Activated CD4-positive, CD25-positive, alpha-beta regulatory T cell (primary cell): Measurements from ENCODE around the gene NYNRIN.
"Not testable (repeated sequence)": the region's sequence is repeated elsewhere in the genome, so short reads cannot be mapped to it uniquely, and the experiment has no call there.

Experiments used
- DNase-seq, 4 experiments: peaks; one replicate each; lab custom pipeline; 2025; lab: John Stamatoyannopoulos, UW

NYNRIN gene

GRCh38 chr14:24398653-24399446, at the start of gene NYNRIN:
Gene NYNRIN, plus strand, starts transcription at chr14:24399003. Its CDS starts 244 bp downstream, at chr14:24399247.
- DNase-seq = peak in 1 of 4 experiments; percentile 10

- DNase-seq = no peak
Observed at GRCh38 chr14:24349742-24350141, 49.1 kb upstream of the NYNRIN start.

GRCh38 chr14:24351517-24351916, 47.3 kb upstream of the NYNRIN start:
- no peak for DNase-seq

GRCh38 chr14:24353559-24354481, 45.0 kb upstream of the NYNRIN start:
- no peak for DNase-seq

GRCh38 chr14:24354482-24354825, 44.3 kb upstream of the NYNRIN start:
- not testable (repeated sequence) for DNase-seq

GRCh38 chr14:24355009-24355408, 43.8 kb upstream of the NYNRIN start:
- DNase-seq = no peak

GRCh38 chr14:24356208-24356607, 42.6 kb upstream of the NYNRIN start:
- no peak for DNase-seq

GRCh38 chr14:24360281-24360680, 38.5 kb upstream of the NYNRIN start:
- DNase-seq = no peak

GRCh38 chr14:24361326-24361725, 37.5 kb upstream of the NYNRIN start:
- DNase-seq = no peak

- DNase-seq = no peak
Observed at GRCh38 chr14:24362241-24362960, 36.4 kb upstream of the NYNRIN start.

- DNase-seq = no peak
Observed at GRCh38 chr14:24363401-24363800, 35.4 kb upstream of the NYNRIN start.

- DNase-seq = no peak
Observed at GRCh38 chr14:24364841-24365240, 34.0 kb upstream of the NYNRIN start.

- peak in 3 of 4 experiments; percentile 28 to 44 (median 35) for DNase-seq
Observed at GRCh38 chr14:24365600-24366412, 33.0 kb upstream of the NYNRIN start.

GRCh38 chr14:24366413-24366720, 32.4 kb upstream of the NYNRIN start:
- no peak for DNase-seq

GRCh38 chr14:24366721-24367513, 31.9 kb upstream of the NYNRIN start:
- DNase-seq = no peak

GRCh38 chr14:24367514-24368211, 31.1 kb upstream of the NYNRIN start, which contains the start of gene NFATC4:
Gene NFATC4, plus strand, starts transcription at chr14:24368184. Its CDS starts 157 bp downstream, at chr14:24368341.
- DNase-seq = no peak

GRCh38 chr14:24368212-24368561, 30.6 kb upstream of the NYNRIN start:
- no peak for DNase-seq

GRCh38 chr14:24368562-24369252, 30.1 kb upstream of the NYNRIN start:
- DNase-seq = no peak

GRCh38 chr14:24369463-24369862, 29.3 kb upstream of the NYNRIN start:
- no peak for DNase-seq
